Sigmoid colon (tissue), 4 donors: ENCODE data around the gene LAMA1.

Source experiments
- CTCF ChIP-seq, 4 experiments: fragments of 450-650 bp in 3 of 4; fragments of 200-600 bp in 1 of 4; IDR thresholded peaks; one replicate each; pipeline ENCODE4 v1.5.1; 2016 to 2019; ENCODE audit warnings: antibody characterized with exemption in 4 of 4, mild to moderate bottlenecking in 3 of 4, moderate library complexity in 2 of 4
- POLR2A ChIP-seq, 2 donors: fragments of 450-650 bp; IDR thresholded peaks; one replicate each; pipeline ENCODE4 v1.6.1; 2016; ENCODE audit warnings: antibody characterized with exemption in 2 of 2, mild to moderate bottlenecking in 2 of 2, moderate library complexity in 2 of 2
- POLR2AphosphoS5 ChIP-seq, 4 donors: sonication (generic); formaldehyde crosslinking; IDR thresholded peaks; one replicate each; pipeline ENCODE4 v1.6.1; 2017; ENCODE audit warnings: antibody characterized with exemption in 4 of 4

GRCh38 chr18:7028625-7029024 is 89.0 kb downstream of the LAMA1 start:
- no peak for TF ChIP-seq POLR2A (IDR thresholded peaks at IDR 0.05)
- no peak for TF ChIP-seq CTCF (IDR thresholded peaks at IDR 0.05)
- TF ChIP-seq POLR2AphosphoS5 (IDR thresholded peaks at IDR 0.05): no peak
